Hepatocyte (in vitro differentiated cells): ENCODE results near the gene OPTC. TPM values are rescaled to one million over a fixed set of nuclear protein-coding genes. Genes with fewer than 3 reads are reported as not detected.

Source experiments
- DNase-seq: peaks from one replicate; pipeline ENCODE4 v3.0.0-alpha.2; 2016; ENCODE audit warnings: low spot score
- H2AFZ ChIP-seq: fragments of 200-600 bp; sonication (generic); 2 replicates; pipeline ENCODE4 v1.6.0; 2016; ENCODE audit warnings: antibody characterized with exemption, mild to moderate bottlenecking
- H3K27ac ChIP-seq: fragments of 200-600 bp; sonication (generic); 2 replicates; pipeline ENCODE4 v1.5.1; 2016; ENCODE audit warnings: mild to moderate bottlenecking
- H3K27me3 ChIP-seq: fragments of 200-600 bp; sonication (generic); 2 replicates; pipeline ENCODE4 v1.6.1; 2016
- H3K36me3 ChIP-seq: fragments of 200-600 bp; sonication (generic); replicated peaks from 2 replicates; pipeline ENCODE4 v1.5.1; 2016; ENCODE audit warnings: low read depth; ENCODE audit not compliant: insufficient read depth
- H3K4me1 ChIP-seq: fragments of 200-600 bp; sonication (generic); 2 replicates; pipeline ENCODE4 v1.5.1; 2016; ENCODE audit warnings: mild to moderate bottlenecking, moderate library complexity; ENCODE audit not compliant: insufficient read depth
- H3K4me2 ChIP-seq: fragments of 200-600 bp; sonication (generic); 2 replicates; pipeline ENCODE4 v1.6.0; 2016
- H3K4me3 ChIP-seq: fragments of 200-600 bp; sonication (generic); 2 replicates; pipeline ENCODE4 v1.5.1; 2016; ENCODE audit warnings: mild to moderate bottlenecking
- H3K79me2 ChIP-seq: fragments of 200-600 bp; sonication (generic); 2 replicates; pipeline ENCODE4 v1.6.0; 2017; ENCODE audit warnings: mild to moderate bottlenecking
- H3K9me2 ChIP-seq: fragments of 200-600 bp; sonication (generic); replicated peaks from 2 replicates; pipeline ENCODE4 v1.6.0; 2017; ENCODE audit warnings: mild to moderate bottlenecking; ENCODE audit not compliant: insufficient read depth
- H3K9me3 ChIP-seq: fragments of 200-600 bp; sonication (generic); 2 replicates; pipeline ENCODE4 v1.5.1; 2016; ENCODE audit warnings: low read depth, mild to moderate bottlenecking
- H4K20me1 ChIP-seq: fragments of 200-600 bp; sonication (generic); 2 replicates; pipeline ENCODE4 v1.6.0; 2016; ENCODE audit warnings: mild to moderate bottlenecking; ENCODE audit not compliant: insufficient read depth, poor library complexity, severe bottlenecking
- CTCF ChIP-seq: fragments of 200-600 bp; sonication (generic); IDR thresholded peaks from 2 replicates; pipeline ENCODE4 v1.5.1; 2016; ENCODE audit warnings: antibody characterized with exemption, mild to moderate bottlenecking; ENCODE audit not compliant: poor library complexity
- EZH2 ChIP-seq: fragments of 200-600 bp; sonication (generic); IDR thresholded peaks from 2 replicates; pipeline ENCODE4 v1.6.1; 2016; ENCODE audit warnings: antibody characterized with exemption, mild to moderate bottlenecking, borderline replicate concordance
- EZH2phosphoT487 ChIP-seq: fragments of 200-600 bp; sonication (generic); IDR thresholded peaks from one replicate; pipeline ENCODE4 v1.6.1; 2018; ENCODE audit warnings: antibody characterized with exemption, mild to moderate bottlenecking, low read depth, moderate library complexity; ENCODE audit not compliant: unreplicated experiment, severe bottlenecking
- WGBS: methylation state at CpG from one replicate; pipeline ENCODE4 v1.1.6; 2016; ENCODE audit warnings: low lambda C conversion rate; ENCODE audit errors: missing lambda C conversion rate; 5-methylcytosine and 5-hydroxymethylcytosine counted together
- polyA plus RNA-seq: library from polyadenylated mRNA; unstranded; fragments of >200 nt; fragmentation: Nextera tagmentation; extraction: Ambion mirVana; gene quantifications from 2 replicates; pipeline ENCODE4 v1.2.1, GENCODE V29; 2016
- total RNA-seq: library from RNA; depleted of rRNA; stranded (reverse); fragments of >200 nt; gene quantifications from 2 replicates; pipeline ENCODE4 v1.2.3, GENCODE V29; 2014

OPTC gene
- total and polyA plus RNA-seq, 2 experiments from 2014 or later = 0.28 TPM; not detected in 1

DNA sequence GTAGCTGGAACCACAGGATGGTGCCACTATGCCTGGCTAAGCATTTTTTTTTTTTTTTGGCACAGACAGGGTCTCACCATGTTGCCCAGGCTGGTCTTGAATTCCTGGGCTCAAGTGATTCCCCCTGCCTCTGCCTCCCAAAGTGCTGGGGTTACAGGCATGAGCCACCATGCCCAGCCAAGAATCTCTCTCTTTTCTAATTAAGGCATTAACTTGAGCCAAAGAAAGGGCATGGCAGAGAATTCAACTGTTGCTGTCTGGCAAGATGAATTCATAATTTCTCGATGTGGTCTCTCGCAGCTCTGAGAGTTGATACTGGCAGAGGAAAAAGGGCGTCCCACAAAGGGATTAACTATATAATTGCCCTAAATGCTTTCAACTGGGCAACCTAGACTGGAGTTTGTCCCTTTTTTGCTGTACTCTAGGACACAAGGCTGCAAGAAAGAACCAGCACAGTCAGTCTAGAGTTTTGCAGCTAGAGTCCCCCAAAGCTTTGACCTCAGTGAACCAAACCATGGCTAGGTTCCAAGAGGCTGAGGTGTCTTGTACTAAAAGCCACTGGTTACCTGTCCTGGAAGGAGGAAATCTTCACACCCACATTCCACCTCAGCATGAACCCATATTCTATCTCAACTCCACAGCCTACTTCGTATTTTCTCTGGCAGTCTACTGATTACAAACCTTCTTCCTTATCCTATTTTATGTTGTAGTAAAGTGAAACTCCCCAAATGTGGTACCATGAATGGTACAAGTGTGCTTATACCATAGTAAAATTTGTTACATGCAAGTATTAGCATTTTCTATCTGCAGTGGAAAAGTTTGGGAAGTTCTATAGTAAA, 51.2 kb downstream of the OPTC start:
- Histone ChIP-seq H4K20me1 (no peaks in the 10 kb centered on the region), H3K27me3 (no peaks in the 10 kb centered on the region), H3K79me2 (no peaks in the 10 kb centered on the region), H3K9me2 (no peaks in the 10 kb centered on the region), H3K4me3 (no peak overlapping the region), H3K4me1 (peaks cover 20% of the 10 kb centered on the region), H3K9me3 (no peaks in the 10 kb centered on the region), H3K4me2 (no peak overlapping the region), H3K27ac (no peak overlapping the region), H2AFZ (no peak overlapping the region), H3K36me3 (no peaks in the 10 kb centered on the region)
- DNase-seq = no peak
- WGBS = 70% methylated on average over 4 of the region's 4 CpGs
- TF ChIP-seq EZH2phosphoT487 = no peak
- TF ChIP-seq EZH2 = no peak
- no peak for TF ChIP-seq CTCF

- no peaks in the 10 kb centered on the region for H3K27me3 ChIP-seq
- DNase-seq = no peak
- H3K79me2 ChIP-seq = no peaks in the 10 kb centered on the region
- no peaks in the 10 kb centered on the region for H3K9me2 ChIP-seq
- no peak overlapping the region for H3K4me3 ChIP-seq
- peaks cover 20% of the 10 kb centered on the region for H3K4me1 ChIP-seq
- H3K27ac ChIP-seq = no peak overlapping the region
- 100% methylated on average over 1 of the region's 1 CpG for WGBS
- no peaks in the 10 kb centered on the region for H3K36me3 ChIP-seq
- no peak overlapping the region for H2AFZ ChIP-seq
- H4K20me1 ChIP-seq = no peaks in the 10 kb centered on the region
- no peaks in the 10 kb centered on the region for H3K9me3 ChIP-seq
- H3K4me2 ChIP-seq = no peak overlapping the region
- TF ChIP-seq EZH2 (no peak), EZH2phosphoT487 (no peak), CTCF (no peak)
Measured at GRCh38 chr1:203546274-203546673, 52.3 kb downstream of the OPTC start.

DNA sequence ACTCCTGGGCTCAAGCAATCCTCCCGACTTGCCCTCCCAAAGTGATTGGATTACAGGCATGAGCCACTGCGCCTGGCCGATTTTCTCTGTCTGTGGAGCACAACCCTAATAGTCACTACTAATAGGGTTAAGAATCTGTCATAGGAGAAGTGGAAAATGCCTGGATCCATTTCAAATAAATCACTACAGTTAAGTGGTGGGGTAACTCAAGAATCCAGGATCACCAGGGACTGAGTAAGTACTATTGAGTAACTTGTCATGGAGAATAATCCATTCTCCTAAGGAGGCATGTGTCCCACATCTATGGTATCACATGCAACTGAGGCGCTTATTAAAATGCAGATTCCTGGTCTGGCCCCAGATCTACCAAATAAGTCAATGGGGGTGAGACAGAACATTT, 53.2 kb downstream of the OPTC start:
- H3K27ac ChIP-seq = no peak overlapping the region
- no peaks in the 10 kb centered on the region for H3K9me2 ChIP-seq
- H3K9me3 ChIP-seq = no peaks in the 10 kb centered on the region
- no peaks in the 10 kb centered on the region for H3K79me2 ChIP-seq
- H3K36me3 ChIP-seq = no peaks in the 10 kb centered on the region
- H2AFZ ChIP-seq = no peak overlapping the region
- WGBS = 97% methylated on average over 4 of the region's 4 CpGs
- no peak overlapping the region for H3K4me3 ChIP-seq
- H3K27me3 ChIP-seq = no peaks in the 10 kb centered on the region
- no peak overlapping the region for H3K4me2 ChIP-seq
- H4K20me1 ChIP-seq = no peaks in the 10 kb centered on the region
- no peak for TF ChIP-seq CTCF
- no peak for TF ChIP-seq EZH2
- TF ChIP-seq EZH2phosphoT487 = no peak
- peaks cover 20% of the 10 kb centered on the region for H3K4me1 ChIP-seq
- DNase-seq = no peak
